Measurements from ENCODE around the gene SFRP2. TPM values are rescaled to one million over a fixed set of nuclear protein-coding genes. Genes with fewer than 3 reads are reported as not detected.

The SFRP2 gene
- not detected in 2 replicates for total RNA-seq (2014; rRNA removed)
- not detected for polyA plus RNA-seq (2012)

- no peak for DNase-seq (ENCODE audit: low read depth)
Observed at GRCh38 chr4:153788413-153789276, at the start of gene SFRP2. TSS of gene SFRP2 (minus strand) at chr4:153789083. CDS start at chr4:153788835, 248 bp downstream.

GRCh38 chr4:153838564-153838963 lies 49.7 kb upstream of the SFRP2 start:
- no peak for DNase-seq (ENCODE audit: low read depth)

- DNase-seq (ENCODE audit: low read depth), result no peak
Observed at GRCh38 chr4:153834901-153835300, 46.0 kb upstream of the SFRP2 start.

- no peak for DNase-seq (ENCODE audit: low read depth)
Observed at GRCh38 chr4:153832720-153833287, 43.9 kb upstream of the SFRP2 start.

- DNase-seq (ENCODE audit: low read depth), result no peak
Observed at GRCh38 chr4:153832054-153832453, 43.2 kb upstream of the SFRP2 start.

GRCh38 chr4:153831245-153831644 lies 42.4 kb upstream of the SFRP2 start:
- DNase-seq (ENCODE audit: low read depth), result no peak

GRCh38 chr4:153825691-153826090 lies 36.8 kb upstream of the SFRP2 start:
- DNase-seq (ENCODE audit: low read depth), result no peak

GRCh38 chr4:153825126-153825525 lies 36.2 kb upstream of the SFRP2 start:
- no peak for DNase-seq (ENCODE audit: low read depth)

- DNase-seq (ENCODE audit: low read depth), result no peak
Observed at GRCh38 chr4:153824501-153824900, 35.6 kb upstream of the SFRP2 start.

- no peak for DNase-seq (ENCODE audit: low read depth)
Observed at GRCh38 chr4:153823483-153823882, 34.6 kb upstream of the SFRP2 start.

- DNase-seq (ENCODE audit: low read depth), result no peak
Observed at GRCh38 chr4:153822316-153822715, 33.4 kb upstream of the SFRP2 start.

GRCh38 chr4:153817466-153817865 lies 28.6 kb upstream of the SFRP2 start:
- no peak for DNase-seq (ENCODE audit: low read depth)

- no peak for DNase-seq (ENCODE audit: low read depth)
Observed at GRCh38 chr4:153816542-153816941, 27.7 kb upstream of the SFRP2 start.

- DNase-seq (ENCODE audit: low read depth), result no peak
Observed at GRCh38 chr4:153814789-153815188, 25.9 kb upstream of the SFRP2 start.

- DNase-seq (ENCODE audit: low read depth), result peak; percentile 50
Observed at GRCh38 chr4:153809916-153810810, 21.3 kb upstream of the SFRP2 start.

- no peak for DNase-seq (ENCODE audit: low read depth)
Observed at GRCh38 chr4:153809307-153809706, 20.4 kb upstream of the SFRP2 start.

GRCh38 chr4:153808175-153808574 lies 19.3 kb upstream of the SFRP2 start:
- DNase-seq (ENCODE audit: low read depth), result no peak

GRCh38 chr4:153806073-153806472 lies 17.2 kb upstream of the SFRP2 start:
- DNase-seq (ENCODE audit: low read depth), result no peak

GRCh38 chr4:153804722-153805121 lies 15.8 kb upstream of the SFRP2 start:
- DNase-seq (ENCODE audit: low read depth), result no peak

- DNase-seq (ENCODE audit: low read depth), result no peak
Observed at GRCh38 chr4:153799694-153800074, 10.8 kb upstream of the SFRP2 start.

GRCh38 chr4:153798901-153799693 lies 10.2 kb upstream of the SFRP2 start:
- DNase-seq (ENCODE audit: low read depth), result no peak
